Smooth muscle cell (in vitro differentiated cells): ENCODE measurements around the gene ZNF326. TPM values are rescaled to one million over a fixed set of nuclear protein-coding genes. Genes with fewer than 3 reads are reported as not detected.
"Not testable (repeated sequence)": the region's sequence is repeated elsewhere in the genome, so short reads cannot be mapped to it uniquely, and the experiment has no call there.

ENCODE experiments used
- DNase-seq: peaks from one replicate; lab custom pipeline; 2025; ENCODE audit not compliant: unreplicated experiment; lab: John Stamatoyannopoulos, UW
- H2AFZ ChIP-seq: fragments of 200-600 bp; sonication (generic); 2 replicates; pipeline ENCODE4 v1.6.0; 2016; ENCODE audit warnings: antibody characterized with exemption, low read depth, mild to moderate bottlenecking
- H3F3A ChIP-seq: fragments of 200-600 bp; sonication (generic); 2 replicates; pipeline ENCODE4 v1.6.0; 2017; ENCODE audit warnings: antibody characterized with exemption, low read depth
- H3K27ac ChIP-seq: fragments of 200-600 bp; sonication (generic); 2 replicates; pipeline ENCODE4 v1.5.1; 2016; ENCODE audit warnings: low read depth, mild to moderate bottlenecking
- H3K27me3 ChIP-seq: fragments of 200-600 bp; sonication (generic); 2 replicates; pipeline ENCODE4 v1.6.1; 2016; ENCODE audit warnings: low read depth, mild to moderate bottlenecking
- H3K36me3 ChIP-seq: fragments of 200-600 bp; sonication (generic); 2 replicates; pipeline ENCODE4 v1.5.1; 2016; ENCODE audit warnings: low read depth
- H3K4me1 ChIP-seq: fragments of 200-600 bp; sonication (generic); 2 replicates; pipeline ENCODE4 v1.5.1; 2016; ENCODE audit warnings: low read depth
- H3K4me2 ChIP-seq: fragments of 200-600 bp; sonication (generic); 2 replicates; pipeline ENCODE4 v1.6.0; 2016; ENCODE audit warnings: mild to moderate bottlenecking
- H3K4me3 ChIP-seq: fragments of 200-600 bp; sonication (generic); 2 replicates; pipeline ENCODE4 v1.5.1; 2016; ENCODE audit warnings: mild to moderate bottlenecking
- H3K79me2 ChIP-seq: fragments of 200-600 bp; sonication (generic); 2 replicates; pipeline ENCODE4 v1.6.0; 2016; ENCODE audit warnings: low read depth, mild to moderate bottlenecking
- H3K9ac ChIP-seq: fragments of 200-600 bp; sonication (generic); 2 replicates; pipeline ENCODE4 v1.6.0; 2016; ENCODE audit warnings: low read depth
- H3K9me3 ChIP-seq: fragments of 200-600 bp; sonication (generic); replicated peaks from 2 replicates; pipeline ENCODE4 v1.5.1; 2016; ENCODE audit warnings: low read depth
- H4K20me1 ChIP-seq: fragments of 200-600 bp; sonication (generic); 2 replicates; pipeline ENCODE4 v1.6.0; 2016; ENCODE audit warnings: low read depth
- WGBS: methylation state at CpG from one replicate; pipeline ENCODE4 v1.1.7; 2016; ENCODE audit warnings: low lambda C conversion rate; 5-methylcytosine and 5-hydroxymethylcytosine counted together
- polyA plus RNA-seq: library from polyadenylated mRNA; unstranded; fragments of >200 nt; fragmentation: Nextera tagmentation; extraction: Ambion mirVana; gene quantifications from 2 replicates; pipeline ENCODE4 v1.2.1, GENCODE V29; 2016
- total RNA-seq: library from RNA; depleted of rRNA; stranded (reverse); fragments of >200 nt; gene quantifications from 2 replicates; pipeline ENCODE4 v1.2.3, GENCODE V29; 2014
- TF ChIP-seq, protein P1 (sequence below): fragments of 200-600 bp; sonication (generic); IDR thresholded peaks from 2 replicates; pipeline ENCODE4 v1.5.1; 2017; ENCODE audit warnings: borderline replicate concordance, mild to moderate bottlenecking, antibody characterized with exemption; ENCODE audit not compliant: insufficient read depth, poor library complexity, severe bottlenecking

The ZNF326 gene
- total and polyA plus RNA-seq, 2 experiments from 2014 or later = 7.7 to 12.8 TPM

DNA sequence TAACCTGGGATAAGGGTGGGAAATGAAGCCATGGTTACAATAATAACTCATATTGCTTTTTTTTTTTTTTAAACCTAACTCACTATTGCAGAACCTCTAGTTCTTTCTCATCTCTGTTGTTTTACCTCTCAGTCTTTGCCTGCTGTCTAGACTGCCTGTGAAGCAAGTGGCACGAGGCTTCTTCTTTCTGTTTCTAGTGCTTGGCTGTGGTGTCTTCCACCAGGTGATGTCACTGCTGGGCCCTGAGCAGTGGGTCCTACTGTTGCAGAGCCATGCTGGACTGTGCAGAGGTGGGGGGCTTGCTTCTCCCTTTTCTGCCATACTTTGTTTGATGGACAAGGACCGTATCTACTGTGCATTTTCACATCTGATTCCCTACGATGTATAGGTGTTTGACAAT is 51.7 kb downstream of the ZNF326 start:
- TF ChIP-seq, protein P1, sequence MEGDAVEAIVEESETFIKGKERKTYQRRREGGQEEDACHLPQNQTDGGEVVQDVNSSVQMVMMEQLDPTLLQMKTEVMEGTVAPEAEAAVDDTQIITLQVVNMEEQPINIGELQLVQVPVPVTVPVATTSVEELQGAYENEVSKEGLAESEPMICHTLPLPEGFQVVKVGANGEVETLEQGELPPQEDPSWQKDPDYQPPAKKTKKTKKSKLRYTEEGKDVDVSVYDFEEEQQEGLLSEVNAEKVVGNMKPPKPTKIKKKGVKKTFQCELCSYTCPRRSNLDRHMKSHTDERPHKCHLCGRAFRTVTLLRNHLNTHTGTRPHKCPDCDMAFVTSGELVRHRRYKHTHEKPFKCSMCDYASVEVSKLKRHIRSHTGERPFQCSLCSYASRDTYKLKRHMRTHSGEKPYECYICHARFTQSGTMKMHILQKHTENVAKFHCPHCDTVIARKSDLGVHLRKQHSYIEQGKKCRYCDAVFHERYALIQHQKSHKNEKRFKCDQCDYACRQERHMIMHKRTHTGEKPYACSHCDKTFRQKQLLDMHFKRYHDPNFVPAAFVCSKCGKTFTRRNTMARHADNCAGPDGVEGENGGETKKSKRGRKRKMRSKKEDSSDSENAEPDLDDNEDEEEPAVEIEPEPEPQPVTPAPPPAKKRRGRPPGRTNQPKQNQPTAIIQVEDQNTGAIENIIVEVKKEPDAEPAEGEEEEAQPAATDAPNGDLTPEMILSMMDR = no peak
- Histone ChIP-seq H3K4me3 (no peak overlapping the region), H3K9me3 (no peaks in the 10 kb centered on the region), H2AFZ (no peak overlapping the region), H3K9ac (no peak overlapping the region), H3K36me3 (no peaks in the 10 kb centered on the region), H3K27ac (no peak overlapping the region), H3K4me2 (no peak overlapping the region), H3K27me3 (no peaks in the 10 kb centered on the region), H3K4me1 (no peaks in the 10 kb centered on the region), H3F3A (no peaks in the 10 kb centered on the region), H4K20me1 (no peaks in the 10 kb centered on the region), H3K79me2 (no peaks in the 10 kb centered on the region)
- DNase-seq = no peak
- WGBS = 87% methylated on average over 3 of the region's 3 CpGs

DNA sequence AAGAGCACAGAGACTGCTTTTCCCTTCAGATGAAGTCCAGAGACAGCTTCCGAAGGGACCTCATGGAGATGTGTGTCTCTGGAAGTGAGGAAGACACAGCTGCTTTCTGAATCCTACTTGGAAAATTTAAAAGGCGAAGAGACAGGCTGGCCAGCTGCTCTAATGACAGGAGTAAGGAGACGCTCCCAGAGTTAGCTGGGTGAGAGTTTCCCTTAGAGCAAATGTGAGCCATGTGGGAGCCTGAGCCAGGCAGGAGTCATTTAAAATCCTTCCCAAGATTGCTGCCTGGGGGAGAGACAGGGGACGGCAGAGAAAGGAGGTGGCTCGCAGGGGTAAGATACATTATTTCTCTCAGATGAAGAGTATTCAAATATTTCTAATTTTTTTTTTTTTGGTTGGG is 53.1 kb downstream of the ZNF326 start:
- H3K79me2 ChIP-seq = no peaks in the 10 kb centered on the region
- TF ChIP-seq, protein P1 = no peak
- no peaks in the 10 kb centered on the region for H4K20me1 ChIP-seq
- H3K9ac ChIP-seq = no peak overlapping the region
- 61% methylated on average over 5 of the region's 5 CpGs for WGBS
- no peak overlapping the region for H2AFZ ChIP-seq
- H3K9me3 ChIP-seq = no peaks in the 10 kb centered on the region
- no peak for DNase-seq
- no peaks in the 10 kb centered on the region for H3K4me1 ChIP-seq
- H3K4me2 ChIP-seq = no peak overlapping the region
- H3K27me3 ChIP-seq = no peaks in the 10 kb centered on the region
- no peaks in the 10 kb centered on the region for H3K36me3 ChIP-seq
- H3F3A ChIP-seq = no peaks in the 10 kb centered on the region
- H3K4me3 ChIP-seq = no peak overlapping the region
- H3K27ac ChIP-seq = no peak overlapping the region

DNA sequence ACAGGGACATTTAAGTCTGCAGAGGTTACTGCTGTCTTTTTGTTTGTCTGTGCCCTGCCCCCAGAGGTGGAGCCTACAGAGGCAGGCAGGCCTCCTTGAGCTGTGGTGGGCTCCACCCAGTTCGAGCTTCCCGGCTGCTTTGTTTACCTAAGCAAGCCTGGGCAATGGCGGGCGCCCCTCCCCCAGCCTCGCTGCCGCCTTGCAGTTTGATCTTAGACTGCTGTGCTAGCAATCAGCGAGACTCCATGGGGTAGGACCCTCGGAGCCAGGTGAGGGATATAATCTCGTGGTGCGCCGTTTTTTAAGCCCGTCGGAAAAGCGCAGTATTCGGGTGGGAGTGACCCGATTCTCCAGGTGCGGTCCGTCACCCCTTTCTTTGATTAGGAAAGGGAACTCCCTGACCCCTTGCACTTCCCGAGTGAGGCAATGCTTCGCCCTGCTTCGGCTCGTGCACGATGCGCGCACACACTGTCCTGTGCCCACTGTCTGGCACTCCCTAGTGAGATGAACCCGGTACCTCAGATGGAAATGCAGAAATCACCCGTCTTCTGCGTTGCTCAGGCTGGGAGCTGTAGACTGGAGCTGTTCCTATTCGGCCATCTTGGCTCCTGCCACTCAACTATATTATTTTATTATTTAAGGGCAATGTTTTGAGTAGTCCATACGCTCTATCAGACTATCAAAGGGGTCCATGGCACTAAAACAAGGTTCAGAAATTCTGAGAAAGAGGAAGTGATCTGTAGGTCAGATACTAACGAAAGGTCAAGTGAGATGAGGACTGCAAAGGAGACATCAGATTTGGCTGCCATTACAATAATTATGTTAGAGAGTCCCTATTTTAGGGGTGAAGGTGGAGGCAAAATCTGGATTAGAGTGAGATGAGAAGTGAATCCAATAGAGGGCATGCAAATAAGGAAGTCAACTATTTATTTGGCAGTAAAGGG is 68.1 kb downstream of the ZNF326 start:
- H2AFZ ChIP-seq, DNase-seq, H3K27ac ChIP-seq, H3K79me2 ChIP-seq, H3F3A ChIP-seq, H4K20me1 ChIP-seq, H3K4me1 ChIP-seq, H3K27me3 ChIP-seq, H3K36me3 ChIP-seq, H3K9ac ChIP-seq, H3K9me3 ChIP-seq: not testable (repeated sequence)
- WGBS = 66% methylated on average over 26 of the region's 31 CpGs
- peak overlapping the region; percentile 57 for H3K4me2 ChIP-seq
- H3K4me3 ChIP-seq = peak overlapping the region; percentile 10

DNA sequence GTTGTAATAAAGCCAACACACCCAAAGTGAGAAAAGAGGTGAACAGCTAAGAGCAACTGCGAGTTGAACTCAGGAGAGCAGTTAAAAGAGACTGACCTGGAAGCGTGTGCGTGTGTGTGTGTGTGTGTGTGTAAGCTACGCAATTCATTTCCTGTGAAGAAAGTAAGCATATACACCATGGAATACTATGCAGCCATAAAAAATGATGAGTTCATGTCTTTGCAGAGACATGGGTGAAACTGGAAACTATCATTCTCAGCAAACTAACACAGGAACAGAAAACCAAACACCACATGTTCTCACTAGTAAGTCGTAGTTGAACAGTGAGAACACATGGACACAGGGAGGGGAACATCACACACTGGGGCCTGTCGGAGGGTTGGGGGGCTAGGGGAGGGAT is 69.2 kb downstream of the ZNF326 start:
- H3F3A ChIP-seq, DNase-seq, H3K27me3 ChIP-seq, H2AFZ ChIP-seq, H3K4me3 ChIP-seq, H3K4me2 ChIP-seq, H3K36me3 ChIP-seq, H4K20me1 ChIP-seq, H3K79me2 ChIP-seq, H3K4me1 ChIP-seq, H3K27ac ChIP-seq, H3K9me3 ChIP-seq, H3K9ac ChIP-seq: not testable (repeated sequence)
- WGBS = 89% methylated on average over 6 of the region's 6 CpGs
